Panc1 (cell line): ENCODE measurements around the gene OR52H1. TPM values are rescaled to one million over a fixed set of nuclear protein-coding genes. Genes with fewer than 3 reads are reported as not detected.

ENCODE experiments used
- ATAC-seq: fragments of 200-7000 bp; cut with Tn5 transposase; 2 replicates; pipeline ENCODE4 v1.9.1; 2020; ENCODE audit warnings: mild to moderate bottlenecking, moderate library complexity
- BruUV-seq: library from RNA; stranded (reverse); fragments of 400-500 nt; replicated peaks from 2 replicates; lab custom pipeline; 2021; lab: Mats Ljungman, UMichigan
- CTCF ChIA-PET: fragments of 300-600 bp; sonication (Branson Sonifier 250); formaldehyde crosslinking; loops from one replicate; lab custom pipeline; 2022; ENCODE audit warnings: antibody characterized with exemption; lab: Charles Lee
- POLR2A ChIA-PET: fragments of 300-600 bp; sonication (Branson Sonifier 250); formaldehyde crosslinking; loops from one replicate; lab custom pipeline; 2022; ENCODE audit warnings: antibody characterized with exemption; lab: Charles Lee
- DNase-seq: peaks from one replicate; pipeline ENCODE4 v3.0.0-alpha.2; 2010; ENCODE audit warnings: low read depth, low spot score
- H3K27ac ChIP-seq: 2 replicates; pipeline ENCODE4 v1.5.1; 2011; ENCODE audit warnings: mild to moderate bottlenecking, low read length, inconsistent platforms
- H3K27me3 ChIP-seq: fragments of 200-500 bp; sonication (Bioruptor generic); 2 replicates; pipeline ENCODE4 v1.6.0; 2014; ENCODE audit warnings: low read length, inconsistent platforms; ENCODE audit not compliant: control insufficient read depth, insufficient read depth
- H3K36me3 ChIP-seq: fragments of 200-500 bp; sonication (Bioruptor generic); 2 replicates; pipeline ENCODE4 v1.5.1; 2014; ENCODE audit warnings: inconsistent platforms, mild to moderate bottlenecking, low read length, moderate library complexity; ENCODE audit not compliant: control insufficient read depth, insufficient read depth
- H3K4me1 ChIP-seq: 2 replicates; pipeline ENCODE4 v1.5.1; 2011; ENCODE audit warnings: inconsistent platforms, mild to moderate bottlenecking, low read length, moderate library complexity; ENCODE audit not compliant: control insufficient read depth, insufficient read depth
- H3K4me3 ChIP-seq, 2 experiments: 2 replicates each; pipeline ENCODE4 v1.5.1; 2011 to 2012; ENCODE audit warnings: low read depth in 2 of 2, low read length in 2 of 2, mild to moderate bottlenecking in 2 of 2, inconsistent platforms in 1 of 2, moderate library complexity in 1 of 2
- H3K9me3 ChIP-seq: fragments of 200-500 bp; sonication (Bioruptor generic); 2 replicates; pipeline ENCODE4 v1.5.1; 2014; ENCODE audit warnings: low read depth, mild to moderate bottlenecking, inconsistent platforms, low read length, moderate library complexity; ENCODE audit not compliant: control insufficient read depth, insufficient read depth
- POLR2AphosphoS5 ChIP-seq: IDR thresholded peaks from 2 replicates; pipeline ENCODE4 v1.6.1; 2012; ENCODE audit warnings: mild to moderate bottlenecking, low read depth, low read length, moderate library complexity
- SIN3A ChIP-seq: IDR thresholded peaks from 2 replicates; pipeline ENCODE4 v1.6.1; 2012; ENCODE audit warnings: low read depth, mild to moderate bottlenecking, low read length, moderate library complexity, borderline replicate concordance; ENCODE audit not compliant: insufficient read depth
- TCF7L2 ChIP-seq: IDR thresholded peaks from 2 replicates; pipeline ENCODE4 v1.6.1; 2011; ENCODE audit warnings: mild to moderate bottlenecking, low read depth, low read length, inconsistent platforms
- in situ Hi-C: cut with HindIII; loops from 2 replicates; pipeline ENCODE4 v1.10.0; 2016; ENCODE audit warnings: low sequenced_read_pairs, low pct_unique_long_range_greater_than_20kb
- intact Hi-C: fragments of 100-400 bp; cut with micrococcal nuclease; formaldehyde crosslinking; loops from one replicate; pipeline ENCODE4 v1.10.0; 2022; ENCODE audit not compliant: unreplicated experiment
- total RNA-seq: library from RNA; stranded (reverse); gene quantifications from one replicate; pipeline ENCODE4 v1.2.1, GENCODE V29; 2021; ENCODE audit not compliant: unreplicated experiment
- TF ChIP-seq, protein P1 (sequence below), 2 experiments: IDR thresholded peaks; 2 replicates each; pipeline ENCODE4 v1.6.1; 2011 to 2012; ENCODE audit warnings: low read depth in 2 of 2, control low read depth in 1 of 2, low read length in 1 of 2, mild to moderate bottlenecking in 1 of 2, moderate library complexity in 1 of 2; ENCODE audit not compliant: insufficient read depth in 1 of 2
- TF ChIP-seq, protein P2 (sequence below): fragments of 450-650 bp; IDR thresholded peaks from 2 replicates; pipeline ENCODE4 v1.5.1; 2017; ENCODE audit warnings: mild to moderate bottlenecking

OR52H1 gene
- total RNA-seq, 1 experiment from 2014 or later = 0.15 TPM

DNA sequence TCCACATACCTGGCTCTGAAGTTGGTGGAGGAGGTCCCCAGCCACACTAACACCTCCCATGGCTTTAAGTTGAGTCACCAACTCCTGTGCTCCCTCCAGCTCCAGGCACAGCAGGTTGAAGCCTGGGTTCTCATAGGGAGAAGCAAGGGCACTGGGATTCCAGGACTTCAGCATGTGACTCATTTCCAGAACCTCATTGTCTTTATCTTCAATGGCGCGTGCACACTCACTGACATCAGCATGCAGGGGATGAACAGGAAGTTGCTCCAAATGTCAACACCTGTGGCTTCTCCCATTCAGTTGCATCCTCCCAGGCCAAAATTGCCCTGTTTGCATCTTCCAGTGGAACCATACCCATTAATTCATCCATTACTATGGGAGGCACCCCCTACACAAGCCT lies 26.0 kb downstream of the OR52H1 start:
- H3K36me3 ChIP-seq = no peaks in the 10 kb centered on the region
- no peak overlapping the region for H3K27ac ChIP-seq
- intact Hi-C loops = no loop called here
- in situ Hi-C loops = no loop called here
- ATAC-seq (no peak), DNase-seq (no peak)
- TF ChIP-seq, protein P1, sequence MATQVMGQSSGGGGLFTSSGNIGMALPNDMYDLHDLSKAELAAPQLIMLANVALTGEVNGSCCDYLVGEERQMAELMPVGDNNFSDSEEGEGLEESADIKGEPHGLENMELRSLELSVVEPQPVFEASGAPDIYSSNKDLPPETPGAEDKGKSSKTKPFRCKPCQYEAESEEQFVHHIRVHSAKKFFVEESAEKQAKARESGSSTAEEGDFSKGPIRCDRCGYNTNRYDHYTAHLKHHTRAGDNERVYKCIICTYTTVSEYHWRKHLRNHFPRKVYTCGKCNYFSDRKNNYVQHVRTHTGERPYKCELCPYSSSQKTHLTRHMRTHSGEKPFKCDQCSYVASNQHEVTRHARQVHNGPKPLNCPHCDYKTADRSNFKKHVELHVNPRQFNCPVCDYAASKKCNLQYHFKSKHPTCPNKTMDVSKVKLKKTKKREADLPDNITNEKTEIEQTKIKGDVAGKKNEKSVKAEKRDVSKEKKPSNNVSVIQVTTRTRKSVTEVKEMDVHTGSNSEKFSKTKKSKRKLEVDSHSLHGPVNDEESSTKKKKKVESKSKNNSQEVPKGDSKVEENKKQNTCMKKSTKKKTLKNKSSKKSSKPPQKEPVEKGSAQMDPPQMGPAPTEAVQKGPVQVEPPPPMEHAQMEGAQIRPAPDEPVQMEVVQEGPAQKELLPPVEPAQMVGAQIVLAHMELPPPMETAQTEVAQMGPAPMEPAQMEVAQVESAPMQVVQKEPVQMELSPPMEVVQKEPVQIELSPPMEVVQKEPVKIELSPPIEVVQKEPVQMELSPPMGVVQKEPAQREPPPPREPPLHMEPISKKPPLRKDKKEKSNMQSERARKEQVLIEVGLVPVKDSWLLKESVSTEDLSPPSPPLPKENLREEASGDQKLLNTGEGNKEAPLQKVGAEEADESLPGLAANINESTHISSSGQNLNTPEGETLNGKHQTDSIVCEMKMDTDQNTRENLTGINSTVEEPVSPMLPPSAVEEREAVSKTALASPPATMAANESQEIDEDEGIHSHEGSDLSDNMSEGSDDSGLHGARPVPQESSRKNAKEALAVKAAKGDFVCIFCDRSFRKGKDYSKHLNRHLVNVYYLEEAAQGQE (IDR thresholded peaks at IDR 0.05; ENCODE audit: insufficient read depth in 1 of 2, low read depth in 2 of 2, low read length in 1 of 2) = no peak
- TF ChIP-seq TCF7L2 (no peak), POLR2AphosphoS5 (no peak), SIN3A (no peak)
- TF ChIP-seq, protein P2, sequence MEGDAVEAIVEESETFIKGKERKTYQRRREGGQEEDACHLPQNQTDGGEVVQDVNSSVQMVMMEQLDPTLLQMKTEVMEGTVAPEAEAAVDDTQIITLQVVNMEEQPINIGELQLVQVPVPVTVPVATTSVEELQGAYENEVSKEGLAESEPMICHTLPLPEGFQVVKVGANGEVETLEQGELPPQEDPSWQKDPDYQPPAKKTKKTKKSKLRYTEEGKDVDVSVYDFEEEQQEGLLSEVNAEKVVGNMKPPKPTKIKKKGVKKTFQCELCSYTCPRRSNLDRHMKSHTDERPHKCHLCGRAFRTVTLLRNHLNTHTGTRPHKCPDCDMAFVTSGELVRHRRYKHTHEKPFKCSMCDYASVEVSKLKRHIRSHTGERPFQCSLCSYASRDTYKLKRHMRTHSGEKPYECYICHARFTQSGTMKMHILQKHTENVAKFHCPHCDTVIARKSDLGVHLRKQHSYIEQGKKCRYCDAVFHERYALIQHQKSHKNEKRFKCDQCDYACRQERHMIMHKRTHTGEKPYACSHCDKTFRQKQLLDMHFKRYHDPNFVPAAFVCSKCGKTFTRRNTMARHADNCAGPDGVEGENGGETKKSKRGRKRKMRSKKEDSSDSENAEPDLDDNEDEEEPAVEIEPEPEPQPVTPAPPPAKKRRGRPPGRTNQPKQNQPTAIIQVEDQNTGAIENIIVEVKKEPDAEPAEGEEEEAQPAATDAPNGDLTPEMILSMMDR = no peak
- no peak overlapping the region for H3K4me3 ChIP-seq
- ChIA-PET POLR2A (no interaction called here), CTCF (no interaction called here)
- H3K9me3 ChIP-seq = no peaks in the 10 kb centered on the region
- H3K27me3 ChIP-seq = peaks cover 5% of the 10 kb centered on the region; the same call in 1 of the 2 replicates
- no peaks in the 10 kb centered on the region for H3K4me1 ChIP-seq
- BruUV-seq = no TSS peak

DNA sequence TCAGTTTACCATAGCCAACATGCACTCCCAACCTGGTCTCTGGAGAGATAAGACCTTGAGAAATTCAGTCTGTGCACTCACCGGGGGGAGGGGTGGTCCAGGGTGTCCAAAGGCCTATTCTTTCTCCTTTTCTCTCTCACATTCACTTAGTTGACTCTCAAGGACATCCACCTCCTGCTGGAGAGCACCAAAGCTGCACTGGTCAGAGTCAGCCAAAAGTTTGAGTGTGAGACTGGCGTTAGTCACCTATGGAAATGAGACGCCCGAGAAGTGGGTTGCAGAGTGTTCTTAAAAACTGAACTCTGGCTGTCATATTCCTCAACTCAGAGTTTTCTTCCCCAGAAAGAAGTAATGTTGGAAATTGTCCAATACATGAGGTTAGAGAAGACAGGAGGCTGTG lies 26.8 kb downstream of the OR52H1 start:
- DNase-seq = no peak
- CTCF ChIA-PET = no interaction called here

More for the DNA sequence above, 26.8 kb downstream of the OR52H1 start:
- intact Hi-C loops = no loop called here
- H3K9me3 ChIP-seq = no peaks in the 10 kb centered on the region
- TF ChIP-seq, protein P1 (IDR thresholded peaks at IDR 0.05; ENCODE audit: insufficient read depth in 1 of 2, low read depth in 2 of 2, low read length in 1 of 2) = no peak
- TF ChIP-seq, protein P2 = no peak
- TF ChIP-seq SIN3A (no peak), TCF7L2 (no peak), POLR2AphosphoS5 (no peak)
- no TSS peak for BruUV-seq
- in situ Hi-C loops = no loop called here
- H3K27ac ChIP-seq = no peak overlapping the region
- POLR2A ChIA-PET = no interaction called here
- no peaks in the 10 kb centered on the region for H3K4me1 ChIP-seq
- ATAC-seq = no peak
- peaks cover 5% of the 10 kb centered on the region; the same call in 1 of the 2 replicates for H3K27me3 ChIP-seq
- no peaks in the 10 kb centered on the region for H3K36me3 ChIP-seq
- H3K4me3 ChIP-seq = no peak overlapping the region
